Stimulated activated CD8-positive, alpha-beta memory T cell treated with anti-CD3 and anti-CD28 coated beads, Interleukin-4, amount 100 ng/mL, for 48 hours (primary cell): ENCODE results near the gene TNS3.
"Not testable (repeated sequence)": the region's sequence is repeated elsewhere in the genome, so short reads cannot be mapped to it uniquely, and the experiment has no call there.

Experiments used
- DNase-seq: peaks from one replicate; pipeline ENCODE4 v3.0.0-alpha.2; 2020

TNS3 gene

GRCh38 chr7:47581804-47582763 lies at the start of gene TNS3:
TNS3 (minus strand) TSS chr7:47582111; CDS start chr7:47439636, 142,475 bp downstream.
- DNase-seq, result no peak

DNA sequence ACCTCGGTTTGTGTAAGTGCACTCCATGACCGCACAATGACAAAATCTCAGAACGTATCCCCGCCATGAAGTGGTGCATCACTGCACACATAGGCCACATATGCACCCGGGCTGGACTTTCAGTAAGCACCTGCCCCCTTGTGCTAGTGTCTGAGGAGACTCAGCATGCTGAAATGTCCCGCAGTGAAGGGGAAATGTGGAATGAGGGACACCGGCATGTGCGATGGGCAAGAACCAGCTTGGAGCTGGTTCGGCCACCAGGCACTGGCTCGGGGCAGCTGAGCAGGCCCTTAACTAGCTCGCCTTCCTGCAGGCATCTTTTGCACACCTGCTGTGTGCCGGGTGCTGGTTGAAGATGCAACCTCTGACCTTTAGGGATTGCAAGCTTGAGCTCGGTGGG lies 49.8 kb upstream of the TNS3 start:
- DNase-seq, result no peak

- no peak for DNase-seq
These were observed 45.8 kb upstream of the TNS3 start for GRCh38 chr7:47627580-47628283.

- DNase-seq, result no peak
These were observed 44.2 kb upstream of the TNS3 start for GRCh38 chr7:47625861-47626715.

GRCh38 chr7:47624689-47625088 lies 42.8 kb upstream of the TNS3 start:
- no peak for DNase-seq

DNA sequence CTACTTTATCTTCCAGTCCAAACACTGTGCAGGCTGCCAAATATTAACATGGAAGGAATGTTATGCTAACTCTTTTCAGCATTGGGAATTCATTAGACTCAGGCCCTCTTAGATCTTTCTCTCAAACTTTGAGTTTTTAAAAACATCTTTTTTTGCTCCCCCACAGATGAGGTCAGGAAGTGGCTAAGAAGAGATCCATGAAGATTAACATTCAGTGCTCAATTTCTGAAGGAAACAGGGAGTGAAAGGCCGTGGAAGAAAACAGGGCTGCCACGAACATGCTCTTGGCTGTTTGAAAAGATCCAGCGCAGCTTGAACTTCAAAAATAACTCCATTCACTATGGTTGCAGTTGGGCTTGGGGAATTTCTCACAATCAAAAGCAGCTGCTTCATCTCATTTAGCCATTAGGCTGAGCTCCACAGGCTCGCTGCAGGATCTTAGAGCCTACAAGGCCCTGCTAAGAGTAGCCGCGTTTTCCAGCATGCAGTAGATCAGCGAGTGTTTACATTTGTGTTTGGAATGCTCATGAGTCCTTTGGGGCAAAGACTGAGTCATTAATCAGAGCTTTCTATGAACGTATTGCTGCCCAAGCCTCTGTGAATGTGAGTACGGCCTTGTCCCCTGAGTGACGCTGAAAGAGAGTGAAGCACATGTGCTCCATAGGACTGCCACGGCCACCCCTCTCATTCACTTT lies 41.2 kb upstream of the TNS3 start:
- DNase-seq, result no peak

GRCh38 chr7:47622586-47622945 lies 40.7 kb upstream of the TNS3 start:
- no peak for DNase-seq

DNA sequence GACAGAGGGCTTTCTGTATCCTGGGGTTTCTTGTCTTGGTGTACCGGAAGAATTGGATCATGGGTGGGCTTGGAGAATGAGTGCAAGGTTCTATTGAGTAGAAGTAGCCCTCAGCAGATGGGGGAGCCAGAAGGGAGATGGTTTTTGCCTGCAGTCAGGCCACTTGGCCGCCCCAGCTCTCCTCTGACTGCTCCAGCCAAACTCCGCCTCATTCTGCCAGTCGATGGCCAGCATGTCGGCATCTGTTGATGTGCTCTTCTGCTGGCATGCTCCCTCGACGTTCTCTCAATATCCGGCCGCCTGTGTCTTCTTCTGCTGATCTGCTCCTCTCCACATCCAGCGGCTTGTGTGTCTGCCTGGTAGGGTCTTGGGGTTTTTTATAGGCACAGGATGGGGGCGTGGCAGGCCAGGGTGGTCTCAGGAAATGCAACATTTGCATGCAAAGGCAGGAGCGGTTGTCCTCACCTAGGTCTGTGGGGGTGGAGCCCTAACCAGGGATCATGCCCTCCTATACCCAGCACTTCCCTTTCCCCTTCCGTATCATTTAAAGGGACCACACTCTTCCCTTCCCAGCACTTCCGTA lies 40.2 kb upstream of the TNS3 start:
- no peak for DNase-seq

DNA sequence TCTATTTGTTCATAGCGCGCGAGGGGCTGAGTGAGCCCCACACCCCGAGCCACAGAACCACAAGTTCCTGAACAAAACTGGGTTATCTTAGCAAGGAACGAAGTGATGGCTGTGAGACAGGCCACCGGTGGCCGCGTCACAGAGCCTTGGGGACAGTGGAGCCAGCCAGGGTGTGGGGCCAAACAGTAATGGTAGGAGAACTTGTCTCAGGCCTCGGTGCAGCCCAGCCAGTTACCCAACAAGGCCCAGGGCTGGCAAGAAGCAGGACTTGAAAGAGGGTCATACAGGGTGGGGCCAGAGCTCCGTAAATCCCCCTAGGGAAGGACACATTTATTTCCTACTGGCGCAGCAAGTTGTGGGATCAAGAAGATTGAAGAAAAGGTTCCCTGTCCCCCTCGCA lies 39.4 kb upstream of the TNS3 start:
- no peak for DNase-seq

DNA sequence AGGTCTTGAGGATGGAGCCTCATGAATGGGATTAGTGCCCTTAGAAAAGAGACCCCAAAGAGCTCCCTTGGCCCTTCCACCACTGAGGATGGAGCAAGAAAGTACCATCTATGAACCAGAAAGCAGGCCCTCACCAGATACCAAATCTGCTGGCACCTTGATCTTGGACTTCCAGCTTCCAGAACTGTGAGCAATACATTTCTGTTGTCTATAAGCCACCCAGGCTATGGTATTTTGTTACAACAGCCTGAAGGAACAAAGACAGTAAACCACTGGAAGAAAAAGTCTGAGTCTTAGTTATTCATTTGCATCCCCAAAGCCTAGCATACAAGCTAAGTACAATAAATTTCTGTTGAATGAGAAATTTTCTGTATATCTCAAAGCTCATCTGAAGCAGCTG lies 37.9 kb upstream of the TNS3 start:
- DNase-seq, result no peak

GRCh38 chr7:47617131-47617530 lies 35.2 kb upstream of the TNS3 start:
- DNase-seq, result no peak

DNA sequence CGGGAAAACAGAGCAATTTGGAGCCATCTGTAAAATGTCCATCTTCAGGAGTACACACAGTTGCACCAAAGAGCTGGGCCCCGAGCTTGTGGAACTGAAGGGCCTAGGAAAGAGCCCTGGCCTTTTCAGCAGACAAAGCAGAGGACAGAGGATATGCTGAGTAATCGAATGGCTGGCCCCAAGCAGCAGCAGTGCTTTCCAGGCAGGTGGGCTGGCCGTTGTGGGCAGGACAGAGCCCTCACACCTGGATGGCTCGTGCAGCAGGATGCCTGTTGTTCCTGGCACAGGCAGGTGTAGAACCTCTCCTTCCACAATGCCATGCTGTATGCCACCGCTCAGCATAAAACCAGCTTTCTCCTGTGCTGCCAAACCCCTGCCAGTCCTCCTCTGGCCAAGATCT lies 32.5 kb upstream of the TNS3 start:
- DNase-seq, result no peak

DNA sequence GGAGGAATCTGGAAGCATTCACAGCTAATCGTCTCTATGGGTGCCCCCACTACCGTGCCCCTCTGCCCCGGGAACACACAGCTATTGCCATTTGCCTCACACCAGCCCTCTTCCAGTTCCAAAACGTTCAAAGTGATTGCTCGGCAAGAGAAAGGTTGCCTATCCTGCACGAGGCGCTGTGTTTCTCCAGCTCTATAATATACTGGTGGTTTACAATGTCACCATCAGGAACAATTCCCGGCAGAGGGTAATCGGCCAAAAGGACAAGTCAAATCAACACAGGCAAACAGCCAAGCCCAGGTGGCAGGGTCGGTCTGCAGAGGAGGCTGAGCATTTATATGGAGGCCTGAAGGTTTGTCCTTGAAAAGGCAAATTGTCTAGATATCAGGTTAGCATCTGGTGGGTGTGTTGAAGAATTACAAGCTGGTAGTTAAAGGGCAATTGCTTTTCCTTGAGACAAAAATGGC lies 29.2 kb upstream of the TNS3 start:
- DNase-seq, result no peak

DNA sequence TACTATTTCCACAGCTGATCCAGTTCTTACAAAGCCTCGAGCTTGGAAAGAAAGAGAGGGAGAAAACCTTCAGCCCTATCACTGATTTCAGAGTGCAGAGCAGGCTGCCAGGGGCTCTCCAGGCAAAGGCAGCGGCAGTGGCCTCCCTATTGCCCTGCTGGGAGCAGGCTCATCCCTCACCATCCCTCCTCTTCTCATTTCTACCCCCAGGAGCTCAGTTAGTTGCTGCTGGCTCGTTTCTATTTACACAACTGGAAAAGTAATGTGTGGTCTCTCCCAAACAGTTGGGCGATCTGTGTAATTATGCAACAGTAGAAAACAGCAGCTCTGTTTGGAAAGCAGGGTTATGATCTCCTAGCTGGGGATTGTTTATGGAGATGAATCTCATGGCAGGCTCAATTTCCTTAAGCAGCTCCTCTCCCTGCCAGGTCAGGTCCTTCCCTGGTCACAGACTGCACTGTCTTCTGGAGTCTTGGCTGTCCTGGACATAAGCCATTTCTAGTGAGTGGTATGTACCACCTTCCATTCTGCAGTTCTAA lies 28.7 kb upstream of the TNS3 start:
- no peak for DNase-seq

GRCh38 chr7:47609803-47610452 lies 28.0 kb upstream of the TNS3 start:
- no peak for DNase-seq

DNA sequence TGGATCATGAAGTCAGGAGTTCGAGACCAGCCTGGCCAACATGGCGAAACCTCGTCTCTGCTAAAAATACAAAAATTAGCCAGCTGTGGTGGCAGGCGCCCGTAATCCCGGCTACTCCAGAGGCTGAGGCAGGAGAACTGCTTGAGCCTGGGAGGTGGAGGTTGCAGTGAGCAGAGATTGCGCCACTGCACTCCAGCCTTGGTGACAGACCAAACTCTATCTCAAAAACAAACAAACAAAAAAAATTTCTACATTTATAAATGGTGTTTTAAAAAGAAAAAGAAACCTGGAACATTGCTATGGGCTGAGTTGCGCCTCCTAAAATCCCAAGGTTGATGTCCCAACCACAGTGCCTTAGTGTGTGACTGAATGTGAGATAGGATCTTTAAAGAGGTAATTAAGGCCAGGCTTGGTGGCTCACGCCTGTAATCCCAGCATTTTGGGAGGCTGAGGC lies 24.7 kb upstream of the TNS3 start:
- DNase-seq, result not testable (repeated sequence)

- no peak for DNase-seq
These were observed 24.1 kb upstream of the TNS3 start for GRCh38 chr7:47605816-47606575.

GRCh38 chr7:47604496-47604890 lies 22.6 kb upstream of the TNS3 start:
- no peak for DNase-seq

- not testable (repeated sequence) for DNase-seq
These were observed 21.8 kb upstream of the TNS3 start for GRCh38 chr7:47603514-47604255.
